RWPE2 (cell line): ENCODE results near the gene ANO5.
"Not testable (repeated sequence)": the region's sequence is repeated elsewhere in the genome, so short reads cannot be mapped to it uniquely, and the experiment has no call there.

Experiments
- ATAC-seq: fragments of 200-7000 bp; cut with Tn5 transposase; 3 replicates; pipeline ENCODE4 v1.9.1; 2021; ENCODE audit warnings: low read depth
- DNase-seq: peaks from one replicate; pipeline ENCODE4 v3.0.0-alpha.2; 2020; ENCODE audit warnings: low spot score
- H3K27ac ChIP-seq: fragments of 450-650 bp; 2 replicates; pipeline ENCODE4 v1.5.1; 2017; ENCODE audit warnings: mild to moderate bottlenecking; ENCODE audit not compliant: poor library complexity, severe bottlenecking
- H3K27me3 ChIP-seq: fragments of 250-450 bp; sonication (Bioruptor Pico); 2 replicates; pipeline ENCODE4 v1.5.1; 2021; ENCODE audit warnings: mild to moderate bottlenecking, moderate library complexity; ENCODE audit not compliant: insufficient read depth, poor library complexity, severe bottlenecking
- H3K36me3 ChIP-seq: fragments of 250-450 bp; sonication (Bioruptor Pico); 2 replicates; pipeline ENCODE4 v1.5.1; 2020; ENCODE audit warnings: low read depth, mild to moderate bottlenecking, moderate library complexity
- H3K4me1 ChIP-seq: fragments of 250-450 bp; sonication (Bioruptor Pico); 2 replicates; pipeline ENCODE4 v1.5.1; 2021; ENCODE audit warnings: mild to moderate bottlenecking, moderate library complexity; ENCODE audit not compliant: insufficient read depth, poor library complexity, severe bottlenecking
- H3K4me3 ChIP-seq: fragments of 250-450 bp; sonication (Bioruptor Pico); 2 replicates; pipeline ENCODE4 v1.5.1; 2021; ENCODE audit warnings: mild to moderate bottlenecking, moderate library complexity; ENCODE audit not compliant: severe bottlenecking
- H3K9me3 ChIP-seq: fragments of 250-450 bp; sonication (Bioruptor Pico); 2 replicates; pipeline ENCODE4 v1.5.1; 2021; ENCODE audit warnings: mild to moderate bottlenecking, moderate library complexity; ENCODE audit not compliant: severe bottlenecking
- CTCF ChIP-seq: fragments of 450-650 bp; IDR thresholded peaks from one replicate; pipeline ENCODE4 v1.5.1; 2017; ENCODE audit warnings: mild to moderate bottlenecking, moderate library complexity; ENCODE audit not compliant: poor library complexity, severe bottlenecking

The ANO5 gene

GRCh38 chr11:22246992-22247391 lies 54.1 kb downstream of the ANO5 start:
- no peak overlapping the region for H3K27ac ChIP-seq
- no peaks in the 10 kb centered on the region for H3K36me3 ChIP-seq
- no peaks in the 10 kb centered on the region for H3K4me1 ChIP-seq
- no peak for ATAC-seq
- H3K9me3 ChIP-seq = no peaks in the 10 kb centered on the region
- H3K4me3 ChIP-seq = no peak overlapping the region
- no peak for TF ChIP-seq CTCF
- DNase-seq = no peak
- H3K27me3 ChIP-seq = peaks cover 22% of the 10 kb centered on the region

- Histone ChIP-seq H3K27me3 (peaks cover 26% of the 10 kb centered on the region), H3K4me3 (no peak overlapping the region), H3K27ac (no peak overlapping the region), H3K4me1 (no peaks in the 10 kb centered on the region), H3K36me3 (no peaks in the 10 kb centered on the region), H3K9me3 (no peaks in the 10 kb centered on the region)
- TF ChIP-seq CTCF = no peak
- DNase-seq = no peak
- no peak for ATAC-seq
Observed at GRCh38 chr11:22249871-22250270, 57.0 kb downstream of the ANO5 start.

GRCh38 chr11:22256876-22257275 lies 64.0 kb downstream of the ANO5 start:
- DNase-seq (no peak), ATAC-seq (no peak)
- Histone ChIP-seq H3K4me3 (no peak overlapping the region), H3K36me3 (no peaks in the 10 kb centered on the region), H3K27me3 (peaks cover 4% of the 10 kb centered on the region), H3K4me1 (no peaks in the 10 kb centered on the region), H3K27ac (no peak overlapping the region), H3K9me3 (no peaks in the 10 kb centered on the region)
- TF ChIP-seq CTCF = no peak

GRCh38 chr11:22263613-22264012 lies 70.7 kb downstream of the ANO5 start:
- Histone ChIP-seq H3K9me3 (no peaks in the 10 kb centered on the region), H3K4me1 (no peaks in the 10 kb centered on the region), H3K27ac (no peak overlapping the region), H3K4me3 (no peak overlapping the region), H3K27me3 (peaks cover 6% of the 10 kb centered on the region), H3K36me3 (no peaks in the 10 kb centered on the region)
- no peak for TF ChIP-seq CTCF
- DNase-seq = no peak
- no peak for ATAC-seq

GRCh38 chr11:22268983-22269624 lies 76.2 kb downstream of the ANO5 start:
- not testable (repeated sequence) for H3K27ac ChIP-seq, H3K36me3 ChIP-seq, H3K27me3 ChIP-seq, H3K4me1 ChIP-seq, ATAC-seq, H3K4me3 ChIP-seq, H3K9me3 ChIP-seq, DNase-seq
